Measurements from ENCODE around the gene MNS1.

- TF ChIP-seq MTA3 (IDR thresholded peaks at IDR 0.05; ENCODE audit: borderline replicate concordance, low read length) (no peak), CEBPB (IDR thresholded peaks at IDR 0.05; ENCODE audit: borderline replicate concordance in 1 of 2, low read depth in 2 of 2, low read length in 2 of 2) (no peak)
Measured at GRCh38 chr15:56411122-56411749, 53.7 kb downstream of the MNS1 start.
